GM12892 (cell line): ENCODE data around the gene XYLT1.

ENCODE experiments used
- POLR2AphosphoS5 ChIP-seq: IDR thresholded peaks from 2 replicates; pipeline ENCODE4 v1.6.1; 2011; ENCODE audit warnings: low read depth, low read length, control low read depth
- TAF1 ChIP-seq: IDR thresholded peaks from 2 replicates; pipeline ENCODE4 v1.6.1; 2011; ENCODE audit warnings: low read depth, mild to moderate bottlenecking, control low read depth, low read length, borderline replicate concordance

GRCh38 chr16:17283016-17283415, 187.7 kb downstream of the XYLT1 start:
- TF ChIP-seq TAF1 (no peak), POLR2AphosphoS5 (no peak)
